ENCODE data around the gene NDUFS8. TPM values are rescaled to one million over a fixed set of nuclear protein-coding genes. Genes with fewer than 3 reads are reported as not detected.

Gene NDUFS8
- polyA plus RNA-seq, 2 donors = 131 to 168 TPM

- Histone ChIP-seq H3K9me3 (ENCODE audit: control insufficient read depth in 2 of 2, insufficient read depth in 1 of 2, low read depth in 1 of 2, low read length in 1 of 2) (no peaks in the 10 kb centered on the region), H3K4me1 (ENCODE audit: control insufficient read depth in 2 of 2, insufficient read depth in 2 of 2, low read length in 1 of 2) (peaks cover 0 to 7% of the 10 kb centered on the region in 2 donors), H3K27ac (ENCODE audit: low read depth in 2 of 2, low read length in 1 of 2) (peak overlapping the region; percentile 61 to 74), H3K4me3 (ENCODE audit: low read depth in 1 of 2, low read length in 2 of 2) (peak overlapping the region; percentile 74 to 76), H3K36me3 (ENCODE audit: control insufficient read depth in 2 of 2, insufficient read depth in 2 of 2, low read length in 1 of 2) (no peaks in the 10 kb centered on the region), H3K27me3 (ENCODE audit: control insufficient read depth in 1 of 2, insufficient read depth in 2 of 2, low read length in 2 of 2) (no peaks in the 10 kb centered on the region)
- 11 to 28% methylated on average over 55 to 86 of the region's 86 CpGs for WGBS, 2 donors
Measured at GRCh38 chr11:68002938-68003845, 27.3 kb upstream of the NDUFS8 start.

GRCh38 chr11:68003846-68004550 lies 26.5 kb upstream of the NDUFS8 start, which contains the start of gene UNC93B1:
TSS of gene UNC93B1 (minus strand) at chr11:68004097. CDS start at chr11:68004043, 54 bp downstream.
- WGBS, 2 donors = 3% methylated on average over 58 to 64 of the region's 64 CpGs
- no peaks in the 10 kb centered on the region for H3K9me3 ChIP-seq (ENCODE audit: control insufficient read depth in 2 of 2, insufficient read depth in 1 of 2, low read depth in 1 of 2, low read length in 1 of 2)
- H3K27me3 ChIP-seq (ENCODE audit: control insufficient read depth in 1 of 2, insufficient read depth in 2 of 2, low read length in 2 of 2) = no peaks in the 10 kb centered on the region
- peak within 1 kb of the TSS; percentile 74 to 76 for H3K4me3 ChIP-seq (ENCODE audit: low read depth in 1 of 2, low read length in 2 of 2)
- H3K4me1 ChIP-seq (ENCODE audit: control insufficient read depth in 2 of 2, insufficient read depth in 2 of 2, low read length in 1 of 2) = peaks cover 0 to 10% of the 10 kb centered on the region in 2 donors
- peak within 1 kb of the TSS; percentile 61 to 74 for H3K27ac ChIP-seq (ENCODE audit: low read depth in 2 of 2, low read length in 1 of 2)
- H3K36me3 ChIP-seq (ENCODE audit: control insufficient read depth in 2 of 2, insufficient read depth in 2 of 2, low read length in 1 of 2) = no peaks in the 10 kb centered on the region

- Histone ChIP-seq H3K4me1 (ENCODE audit: control insufficient read depth in 2 of 2, insufficient read depth in 2 of 2, low read length in 1 of 2) (peaks cover 0 to 13% of the 10 kb centered on the region in 2 donors), H3K27me3 (ENCODE audit: control insufficient read depth in 1 of 2, insufficient read depth in 2 of 2, low read length in 2 of 2) (no peaks in the 10 kb centered on the region), H3K36me3 (ENCODE audit: control insufficient read depth in 2 of 2, insufficient read depth in 2 of 2, low read length in 1 of 2) (no peaks in the 10 kb centered on the region), H3K4me3 (ENCODE audit: low read depth in 1 of 2, low read length in 2 of 2) (no peak overlapping the region), H3K9me3 (ENCODE audit: control insufficient read depth in 2 of 2, insufficient read depth in 1 of 2, low read depth in 1 of 2, low read length in 1 of 2) (no peaks in the 10 kb centered on the region), H3K27ac (ENCODE audit: low read depth in 2 of 2, low read length in 1 of 2) (no peak overlapping the region)
- WGBS, 2 donors = 72% methylated on average over 14 of the region's 14 CpGs
Measured at GRCh38 chr11:68004551-68005335, 25.7 kb upstream of the NDUFS8 start.

GRCh38 chr11:68006606-68007166 lies 23.8 kb upstream of the NDUFS8 start:
- Histone ChIP-seq H3K27me3 (ENCODE audit: control insufficient read depth in 1 of 2, insufficient read depth in 2 of 2, low read length in 2 of 2) (no peaks in the 10 kb centered on the region), H3K9me3 (ENCODE audit: control insufficient read depth in 2 of 2, insufficient read depth in 1 of 2, low read depth in 1 of 2, low read length in 1 of 2) (no peaks in the 10 kb centered on the region), H3K36me3 (ENCODE audit: control insufficient read depth in 2 of 2, insufficient read depth in 2 of 2, low read length in 1 of 2) (no peaks in the 10 kb centered on the region), H3K4me1 (ENCODE audit: control insufficient read depth in 2 of 2, insufficient read depth in 2 of 2, low read length in 1 of 2) (peaks cover 0 to 24% of the 10 kb centered on the region in 2 donors), H3K27ac (ENCODE audit: low read depth in 2 of 2, low read length in 1 of 2) (no peak overlapping the region), H3K4me3 (ENCODE audit: low read depth in 1 of 2, low read length in 2 of 2) (no peak overlapping the region)
- WGBS, 2 donors = 96% methylated on average over 7 of the region's 7 CpGs

GRCh38 chr11:68007498-68008380 lies 22.7 kb upstream of the NDUFS8 start:
- WGBS, 2 donors = 79 to 84% methylated on average over 16 of the region's 16 CpGs
- H3K4me3 ChIP-seq (ENCODE audit: low read depth in 1 of 2, low read length in 2 of 2) = no peak overlapping the region
- no peak overlapping the region for H3K27ac ChIP-seq (ENCODE audit: low read depth in 2 of 2, low read length in 1 of 2)
- H3K27me3 ChIP-seq (ENCODE audit: control insufficient read depth in 1 of 2, insufficient read depth in 2 of 2, low read length in 2 of 2) = no peaks in the 10 kb centered on the region
- no peaks in the 10 kb centered on the region for H3K36me3 ChIP-seq (ENCODE audit: control insufficient read depth in 2 of 2, insufficient read depth in 2 of 2, low read length in 1 of 2)
- H3K9me3 ChIP-seq (ENCODE audit: control insufficient read depth in 2 of 2, insufficient read depth in 1 of 2, low read depth in 1 of 2, low read length in 1 of 2) = no peaks in the 10 kb centered on the region
- H3K4me1 ChIP-seq (ENCODE audit: control insufficient read depth in 2 of 2, insufficient read depth in 2 of 2, low read length in 1 of 2) = peaks cover 0 to 20% of the 10 kb centered on the region in 2 donors

- Histone ChIP-seq H3K27ac (ENCODE audit: low read depth in 2 of 2, low read length in 1 of 2) (peak overlapping the region in 1 of 2 donors; percentile 68), H3K9me3 (ENCODE audit: control insufficient read depth in 2 of 2, insufficient read depth in 1 of 2, low read depth in 1 of 2, low read length in 1 of 2) (no peaks in the 10 kb centered on the region), H3K27me3 (ENCODE audit: control insufficient read depth in 1 of 2, insufficient read depth in 2 of 2, low read length in 2 of 2) (no peaks in the 10 kb centered on the region), H3K4me1 (ENCODE audit: control insufficient read depth in 2 of 2, insufficient read depth in 2 of 2, low read length in 1 of 2) (peaks cover 0 to 17% of the 10 kb centered on the region in 2 donors), H3K36me3 (ENCODE audit: control insufficient read depth in 2 of 2, insufficient read depth in 2 of 2, low read length in 1 of 2) (no peaks in the 10 kb centered on the region), H3K4me3 (ENCODE audit: low read depth in 1 of 2, low read length in 2 of 2) (no peak overlapping the region)
- WGBS, 2 donors = 50 to 54% methylated on average over 24 to 27 of the region's 27 CpGs
Measured at GRCh38 chr11:68008381-68009337, 21.8 kb upstream of the NDUFS8 start.

GRCh38 chr11:68009391-68010089 lies 20.9 kb upstream of the NDUFS8 start:
- no peaks in the 10 kb centered on the region for H3K27me3 ChIP-seq (ENCODE audit: control insufficient read depth in 1 of 2, insufficient read depth in 2 of 2, low read length in 2 of 2)
- H3K4me3 ChIP-seq (ENCODE audit: low read depth in 1 of 2, low read length in 2 of 2) = no peak overlapping the region
- H3K36me3 ChIP-seq (ENCODE audit: control insufficient read depth in 2 of 2, insufficient read depth in 2 of 2, low read length in 1 of 2) = no peaks in the 10 kb centered on the region
- WGBS, 2 donors = 54 to 72% methylated on average over 12 of the region's 12 CpGs
- no peaks in the 10 kb centered on the region for H3K9me3 ChIP-seq (ENCODE audit: control insufficient read depth in 2 of 2, insufficient read depth in 1 of 2, low read depth in 1 of 2, low read length in 1 of 2)
- H3K4me1 ChIP-seq (ENCODE audit: control insufficient read depth in 2 of 2, insufficient read depth in 2 of 2, low read length in 1 of 2) = peaks cover 0 to 23% of the 10 kb centered on the region in 2 donors
- H3K27ac ChIP-seq (ENCODE audit: low read depth in 2 of 2, low read length in 1 of 2) = peak overlapping the region; percentile 81 to 84
